ENCODE data around the gene FMC1.
"Not testable (repeated sequence)": the region's sequence is repeated elsewhere in the genome, so short reads cannot be mapped to it uniquely, and the experiment has no call there.

Gene FMC1

GRCh38 chr7:139340037-139340807 lies 915 bp upstream of the FMC1 start:
- DNase-seq (ENCODE audit: low spot score), result peak; percentile 96

GRCh38 chr7:139340808-139341057 lies 404 bp upstream of the FMC1 start:
- DNase-seq (ENCODE audit: low spot score), result no peak

GRCh38 chr7:139341776-139342226 lies 664 bp downstream of the FMC1 start:
- DNase-seq (ENCODE audit: low spot score), result no peak

- no peak for DNase-seq (ENCODE audit: low spot score)
Observed at GRCh38 chr7:139345042-139345441, 3.9 kb downstream of the FMC1 start.

GRCh38 chr7:139351027-139351426 lies 9.9 kb downstream of the FMC1 start:
- no peak for DNase-seq (ENCODE audit: low spot score)

GRCh38 chr7:139354729-139355128 lies 13.6 kb downstream of the FMC1 start:
- DNase-seq (ENCODE audit: low spot score), result no peak

- no peak for DNase-seq (ENCODE audit: low spot score)
Observed at GRCh38 chr7:139355320-139355719, 14.2 kb downstream of the FMC1 start.

- DNase-seq (ENCODE audit: low spot score), result not testable (repeated sequence)
Observed at GRCh38 chr7:139357729-139358506, 16.8 kb downstream of the FMC1 start.

- DNase-seq (ENCODE audit: low spot score), result no peak
Observed at GRCh38 chr7:139358541-139359365, 17.6 kb downstream of the FMC1 start.

GRCh38 chr7:139359366-139360209 lies 18.5 kb downstream of the FMC1 start, which contains the start of gene LUC7L2:
Gene LUC7L2, plus strand, starts transcription at chr7:139359894. Its CDS starts 368 bp downstream, at chr7:139360262.
- peak; percentile 97 for DNase-seq (ENCODE audit: low spot score)

GRCh38 chr7:139360210-139360947 lies 19.2 kb downstream of the FMC1 start:
- peak; percentile 96 for DNase-seq (ENCODE audit: low spot score)

- DNase-seq (ENCODE audit: low spot score), result no peak
Observed at GRCh38 chr7:139360948-139361307, 19.8 kb downstream of the FMC1 start.

GRCh38 chr7:139361523-139361922 lies 20.4 kb downstream of the FMC1 start:
- no peak for DNase-seq (ENCODE audit: low spot score)

- no peak for DNase-seq (ENCODE audit: low spot score)
Observed at GRCh38 chr7:139362302-139362701, 21.2 kb downstream of the FMC1 start.

GRCh38 chr7:139362981-139363380 lies 21.8 kb downstream of the FMC1 start:
- no peak for DNase-seq (ENCODE audit: low spot score)

GRCh38 chr7:139365336-139365735 lies 24.2 kb downstream of the FMC1 start:
- no peak for DNase-seq (ENCODE audit: low spot score)

GRCh38 chr7:139366400-139366799 lies 25.3 kb downstream of the FMC1 start:
- no peak for DNase-seq (ENCODE audit: low spot score)

- DNase-seq (ENCODE audit: low spot score), result no peak
Observed at GRCh38 chr7:139367438-139368155, 26.5 kb downstream of the FMC1 start.

- no peak for DNase-seq (ENCODE audit: low spot score)
Observed at GRCh38 chr7:139370301-139370942, 29.3 kb downstream of the FMC1 start.

GRCh38 chr7:139370943-139371313 lies 29.8 kb downstream of the FMC1 start:
- no peak for DNase-seq (ENCODE audit: low spot score)
